Measurements from ENCODE around the gene NELFB. TPM values are rescaled to one million over a fixed set of nuclear protein-coding genes. Genes with fewer than 3 reads are reported as not detected.

The NELFB gene
- total RNA-seq, 1 donor from 2014 or later = 61.9 TPM

DNA sequence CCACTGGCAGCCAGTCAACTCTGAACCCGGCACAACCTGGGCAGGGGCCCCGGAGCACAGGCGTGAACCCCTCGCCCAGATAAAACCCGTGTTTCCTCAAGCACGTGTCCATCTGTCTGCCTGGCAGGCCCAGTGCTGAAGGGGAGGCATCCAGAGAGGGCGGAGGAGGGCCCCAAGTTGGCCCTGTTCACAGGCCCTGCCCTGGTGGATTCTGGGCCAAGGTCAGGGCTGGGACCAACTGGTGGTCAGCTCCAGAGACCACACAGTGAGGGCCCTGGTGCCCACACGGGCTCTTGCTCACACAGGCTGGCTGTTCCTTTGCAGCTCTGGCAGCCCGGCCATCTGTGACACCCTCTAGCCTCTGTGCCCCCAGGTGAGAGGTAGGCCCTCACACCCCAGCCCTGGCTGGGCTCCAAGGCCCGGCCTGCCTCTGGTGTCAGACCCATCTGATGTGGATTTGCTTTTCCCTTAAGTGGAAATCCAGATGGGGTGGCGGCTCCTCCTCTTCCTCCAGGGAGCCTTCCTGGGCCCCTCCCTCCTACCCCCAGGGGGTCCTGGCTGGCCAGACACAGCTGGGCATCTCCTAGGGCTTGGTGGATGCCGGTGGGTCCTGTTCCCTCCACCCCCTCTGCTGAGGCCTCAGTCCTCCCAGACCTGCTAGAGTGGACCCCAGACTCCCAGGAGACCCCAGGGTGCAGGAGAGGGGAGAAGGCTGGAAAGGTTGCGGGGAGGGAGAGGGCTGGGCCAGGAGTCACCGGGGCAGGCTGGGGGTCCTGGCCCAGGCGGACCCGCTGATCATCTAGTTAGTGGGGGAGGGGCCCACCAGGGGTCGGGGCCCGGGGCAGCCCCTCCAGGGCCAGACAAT, 4.6 kb upstream of the NELFB start:
- no peak overlapping the region for H3K27ac Mint-ChIP-seq
- DNase-seq (ENCODE audit: extremely low spot score, unreplicated experiment) = no peak
- no peaks in the 10 kb centered on the region for H3K36me3 Mint-ChIP-seq
- TF ChIP-seq, protein P1, sequence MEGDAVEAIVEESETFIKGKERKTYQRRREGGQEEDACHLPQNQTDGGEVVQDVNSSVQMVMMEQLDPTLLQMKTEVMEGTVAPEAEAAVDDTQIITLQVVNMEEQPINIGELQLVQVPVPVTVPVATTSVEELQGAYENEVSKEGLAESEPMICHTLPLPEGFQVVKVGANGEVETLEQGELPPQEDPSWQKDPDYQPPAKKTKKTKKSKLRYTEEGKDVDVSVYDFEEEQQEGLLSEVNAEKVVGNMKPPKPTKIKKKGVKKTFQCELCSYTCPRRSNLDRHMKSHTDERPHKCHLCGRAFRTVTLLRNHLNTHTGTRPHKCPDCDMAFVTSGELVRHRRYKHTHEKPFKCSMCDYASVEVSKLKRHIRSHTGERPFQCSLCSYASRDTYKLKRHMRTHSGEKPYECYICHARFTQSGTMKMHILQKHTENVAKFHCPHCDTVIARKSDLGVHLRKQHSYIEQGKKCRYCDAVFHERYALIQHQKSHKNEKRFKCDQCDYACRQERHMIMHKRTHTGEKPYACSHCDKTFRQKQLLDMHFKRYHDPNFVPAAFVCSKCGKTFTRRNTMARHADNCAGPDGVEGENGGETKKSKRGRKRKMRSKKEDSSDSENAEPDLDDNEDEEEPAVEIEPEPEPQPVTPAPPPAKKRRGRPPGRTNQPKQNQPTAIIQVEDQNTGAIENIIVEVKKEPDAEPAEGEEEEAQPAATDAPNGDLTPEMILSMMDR (conservative IDR thresholded peaks at IDR 0.05) = no peak
- H3K4me3 Mint-ChIP-seq = no peak overlapping the region
- no peaks in the 10 kb centered on the region for H3K27me3 Mint-ChIP-seq
- peaks cover 9% of the 10 kb centered on the region for H3K4me1 Mint-ChIP-seq (ENCODE audit: unreplicated experiment)
- H3K9me3 Mint-ChIP-seq = no peaks in the 10 kb centered on the region

DNA sequence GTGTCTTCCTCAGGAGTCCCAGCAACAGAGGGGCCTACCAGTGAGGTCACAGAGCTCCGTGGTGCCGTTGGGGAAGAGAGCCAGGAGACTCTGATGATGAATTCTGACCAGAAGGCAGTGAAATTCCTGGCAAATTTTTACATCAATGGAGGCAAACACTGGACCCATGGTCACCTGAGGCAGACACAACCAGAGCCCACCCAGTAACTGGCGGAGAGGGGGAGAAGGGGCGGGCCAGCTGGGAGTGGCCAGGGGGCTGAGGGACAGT, 4.0 kb upstream of the NELFB start, which contains the start of gene STPG3:
Gene STPG3 (plus strand): TSS at position 93 of the 268 bp plus-strand sequence. CDS start 1 bp downstream, at position 94.
- Mint-ChIP-seq H3K36me3 (no peaks in the 10 kb centered on the region), H3K4me1 (ENCODE audit: unreplicated experiment) (peaks cover 9% of the 10 kb centered on the region), H3K9me3 (no peaks in the 10 kb centered on the region), H3K27me3 (no peaks in the 10 kb centered on the region), H3K27ac (no peak within 1 kb of the TSS), H3K4me3 (peak within 1 kb of the TSS; percentile 60)
- TF ChIP-seq, protein P1 (conservative IDR thresholded peaks at IDR 0.05) = no peak
- DNase-seq (ENCODE audit: extremely low spot score, unreplicated experiment) = no peak

DNA sequence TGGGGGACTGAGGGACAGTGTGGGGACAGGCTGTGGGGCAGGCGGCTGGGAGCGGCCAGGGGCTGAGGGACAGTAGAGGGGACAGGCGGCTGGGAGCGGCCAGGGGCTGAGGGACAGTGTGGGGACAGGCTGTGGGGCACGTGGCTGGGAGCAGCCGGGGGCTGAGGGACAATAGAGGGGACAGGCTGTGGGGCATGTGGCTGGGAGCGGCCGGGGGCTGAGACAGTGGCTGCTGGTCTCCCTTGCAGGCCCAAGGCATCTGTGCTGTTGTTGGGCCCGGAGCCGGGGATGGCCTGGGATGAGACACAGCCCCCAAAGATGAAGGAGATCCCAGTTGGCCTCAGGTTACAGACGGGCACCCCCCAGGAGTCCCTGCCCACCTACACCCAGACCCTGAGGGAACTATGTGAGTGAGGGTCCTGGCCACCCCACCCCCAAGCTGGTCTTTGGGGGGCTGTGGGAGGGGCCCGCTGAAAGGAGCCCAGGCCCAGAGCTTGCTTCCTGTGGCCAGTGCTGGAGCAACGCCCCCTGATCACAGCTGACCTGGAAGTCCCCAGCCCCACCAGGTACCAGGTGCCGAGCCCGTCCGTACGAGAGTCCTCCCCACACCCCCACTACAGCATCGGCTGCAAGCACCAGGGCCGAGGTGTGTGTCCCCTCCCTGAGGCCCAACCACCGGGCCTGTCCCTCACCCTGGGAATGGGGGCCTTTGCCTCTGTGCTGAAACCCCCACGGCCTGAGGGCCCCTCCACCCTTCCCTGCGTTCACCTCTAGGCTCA, 3.4 kb upstream of the NELFB start:
- DNase-seq (ENCODE audit: extremely low spot score, unreplicated experiment) = no peak
- no peak overlapping the region for H3K27ac Mint-ChIP-seq
- no peaks in the 10 kb centered on the region for H3K27me3 Mint-ChIP-seq
- TF ChIP-seq, protein P1 (conservative IDR thresholded peaks at IDR 0.05) = no peak
- no peaks in the 10 kb centered on the region for H3K36me3 Mint-ChIP-seq
- peaks cover 9% of the 10 kb centered on the region for H3K4me1 Mint-ChIP-seq (ENCODE audit: unreplicated experiment)
- no peak overlapping the region for H3K4me3 Mint-ChIP-seq
- H3K9me3 Mint-ChIP-seq = no peaks in the 10 kb centered on the region

DNA sequence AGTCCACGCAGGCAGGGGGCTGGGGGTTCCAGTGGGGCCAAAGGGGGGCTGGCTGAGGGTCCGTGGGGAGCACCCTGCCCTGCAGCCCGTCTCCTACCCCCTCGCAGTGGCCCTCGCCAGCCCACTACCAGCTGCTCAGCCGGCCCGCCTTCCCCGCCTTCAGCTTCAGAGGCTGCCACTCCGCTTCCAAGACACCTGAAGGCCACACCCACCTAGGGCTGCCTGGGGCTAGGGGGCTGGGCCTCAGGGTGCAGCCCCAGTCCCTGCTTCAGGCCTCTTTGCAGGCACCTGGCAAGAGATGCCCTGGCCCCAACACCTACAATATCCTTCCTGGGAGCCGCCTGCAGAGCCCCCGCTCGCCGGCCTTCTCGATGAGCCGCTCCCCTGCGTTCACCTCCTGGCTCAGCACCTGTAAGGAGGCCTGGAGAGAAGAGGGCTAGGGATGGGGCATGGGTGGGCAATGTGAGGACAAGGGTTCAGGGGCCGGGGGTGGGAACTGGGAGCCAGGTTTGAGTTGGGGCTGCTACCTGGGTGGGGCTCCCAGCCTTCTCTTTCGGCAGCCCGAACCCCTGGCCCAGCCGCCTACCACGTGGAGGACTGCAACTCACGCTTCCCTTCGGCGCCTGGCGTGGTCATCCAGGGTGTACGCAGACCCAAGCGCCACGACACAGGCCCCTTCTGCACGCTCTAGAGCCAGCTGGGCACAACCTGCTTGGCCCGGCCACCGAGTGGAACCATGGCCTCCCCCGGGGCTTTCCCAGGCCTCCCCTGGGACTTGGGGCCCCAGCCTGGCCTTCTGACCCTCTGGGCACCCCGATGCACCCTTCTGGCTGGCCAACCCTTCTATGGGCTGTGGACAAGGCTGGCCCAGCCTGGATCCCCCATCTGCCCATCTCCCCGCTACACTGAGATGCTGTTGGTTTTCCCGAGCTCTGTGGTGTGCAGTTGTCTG, 2.3 kb upstream of the NELFB start:
- Mint-ChIP-seq H3K27me3 (no peaks in the 10 kb centered on the region), H3K36me3 (no peaks in the 10 kb centered on the region), H3K4me3 (peak overlapping the region; percentile 44), H3K9me3 (no peaks in the 10 kb centered on the region), H3K27ac (no peak overlapping the region), H3K4me1 (ENCODE audit: unreplicated experiment) (peaks cover 4% of the 10 kb centered on the region)
- TF ChIP-seq, protein P1 (conservative IDR thresholded peaks at IDR 0.05) = no peak
- no peak for DNase-seq (ENCODE audit: extremely low spot score, unreplicated experiment)
